ENCODE measurements around the gene UGT1A4. TPM values are rescaled to one million over a fixed set of nuclear protein-coding genes. Genes with fewer than 3 reads are reported as not detected.
A peak's percentile ranks its signal among the peaks of the same experiment; 100 is the strongest.

Gene UGT1A4
- 1 to 10 TPM in 1 of 2 donors, under 1 TPM in 1; 0.69 to 2.5 TPM for polyA plus RNA-seq

- H3K27me3 ChIP-seq (ENCODE audit: control insufficient read depth in 1 of 2, insufficient read depth in 2 of 2, low read length in 2 of 2): no peaks in the 10 kb centered on the region
- no peaks in the 10 kb centered on the region for H3K4me1 ChIP-seq (ENCODE audit: control insufficient read depth in 2 of 2, insufficient read depth in 2 of 2, low read length in 1 of 2)
- H3K4me3 ChIP-seq (ENCODE audit: low read depth in 1 of 2, low read length in 2 of 2): no peak within 1 kb of the TSS
- 80 to 93% methylated on average over 7 of the region's 7 CpGs for WGBS, 2 donors
- no peak within 1 kb of the TSS for H3K27ac ChIP-seq (ENCODE audit: low read depth in 2 of 2, low read length in 1 of 2)
- H3K36me3 ChIP-seq (ENCODE audit: control insufficient read depth in 2 of 2, insufficient read depth in 2 of 2, low read length in 1 of 2): peaks cover 0 to 2% of the 10 kb centered on the region in 2 donors
- H3K9me3 ChIP-seq (ENCODE audit: control insufficient read depth in 2 of 2, insufficient read depth in 1 of 2, low read depth in 1 of 2, low read length in 1 of 2): no peaks in the 10 kb centered on the region
Observed at GRCh38 chr2:233718552-233718951, at the start of gene UGT1A4. TSS of gene UGT1A4 (plus strand) at chr2:233718736. CDS start at chr2:233718821, 85 bp downstream.

- no peak within 1 kb of the TSS for H3K4me3 ChIP-seq (ENCODE audit: low read depth in 1 of 2, low read length in 2 of 2)
- WGBS, 2 donors: 88 to 89% methylated on average over 5 of the region's 5 CpGs
- H3K9me3 ChIP-seq (ENCODE audit: control insufficient read depth in 2 of 2, insufficient read depth in 1 of 2, low read depth in 1 of 2, low read length in 1 of 2): no peaks in the 10 kb centered on the region
- no peaks in the 10 kb centered on the region for H3K36me3 ChIP-seq (ENCODE audit: control insufficient read depth in 2 of 2, insufficient read depth in 2 of 2, low read length in 1 of 2)
- H3K27me3 ChIP-seq (ENCODE audit: control insufficient read depth in 1 of 2, insufficient read depth in 2 of 2, low read length in 2 of 2): no peaks in the 10 kb centered on the region
- H3K4me1 ChIP-seq (ENCODE audit: control insufficient read depth in 2 of 2, insufficient read depth in 2 of 2, low read length in 1 of 2): no peaks in the 10 kb centered on the region
- no peak within 1 kb of the TSS for H3K27ac ChIP-seq (ENCODE audit: low read depth in 2 of 2, low read length in 1 of 2)
Observed at GRCh38 chr2:233671290-233672161, 47.0 kb upstream of the UGT1A4 start, which contains the start of gene UGT1A9. TSS of gene UGT1A9 (plus strand) at chr2:233671898. CDS start at chr2:233671935, 37 bp downstream.

GRCh38 chr2:233672886-233673285 lies 45.6 kb upstream of the UGT1A4 start:
- H3K4me1 ChIP-seq (ENCODE audit: control insufficient read depth in 2 of 2, insufficient read depth in 2 of 2, low read length in 1 of 2): no peaks in the 10 kb centered on the region
- no peak overlapping the region for H3K4me3 ChIP-seq (ENCODE audit: low read depth in 1 of 2, low read length in 2 of 2)
- no peak overlapping the region for H3K27ac ChIP-seq (ENCODE audit: low read depth in 2 of 2, low read length in 1 of 2)
- no peaks in the 10 kb centered on the region for H3K27me3 ChIP-seq (ENCODE audit: control insufficient read depth in 1 of 2, insufficient read depth in 2 of 2, low read length in 2 of 2)
- no peaks in the 10 kb centered on the region for H3K9me3 ChIP-seq (ENCODE audit: control insufficient read depth in 2 of 2, insufficient read depth in 1 of 2, low read depth in 1 of 2, low read length in 1 of 2)
- 69 to 73% methylated on average over 3 of the region's 3 CpGs for WGBS, 2 donors
- H3K36me3 ChIP-seq (ENCODE audit: control insufficient read depth in 2 of 2, insufficient read depth in 2 of 2, low read length in 1 of 2): no peaks in the 10 kb centered on the region

GRCh38 chr2:233673896-233674295 lies 44.6 kb upstream of the UGT1A4 start:
- no peak overlapping the region for H3K4me3 ChIP-seq (ENCODE audit: low read depth in 1 of 2, low read length in 2 of 2)
- H3K27ac ChIP-seq (ENCODE audit: low read depth in 2 of 2, low read length in 1 of 2): no peak overlapping the region
- no peaks in the 10 kb centered on the region for H3K36me3 ChIP-seq (ENCODE audit: control insufficient read depth in 2 of 2, insufficient read depth in 2 of 2, low read length in 1 of 2)
- H3K4me1 ChIP-seq (ENCODE audit: control insufficient read depth in 2 of 2, insufficient read depth in 2 of 2, low read length in 1 of 2): no peaks in the 10 kb centered on the region
- no peaks in the 10 kb centered on the region for H3K9me3 ChIP-seq (ENCODE audit: control insufficient read depth in 2 of 2, insufficient read depth in 1 of 2, low read depth in 1 of 2, low read length in 1 of 2)
- no peaks in the 10 kb centered on the region for H3K27me3 ChIP-seq (ENCODE audit: control insufficient read depth in 1 of 2, insufficient read depth in 2 of 2, low read length in 2 of 2)

GRCh38 chr2:233674314-233674713 lies 44.2 kb upstream of the UGT1A4 start:
- H3K36me3 ChIP-seq (ENCODE audit: control insufficient read depth in 2 of 2, insufficient read depth in 2 of 2, low read length in 1 of 2): no peaks in the 10 kb centered on the region
- whole genome bisulfite sequencing, 2 donors: 64 to 68% methylated on average over 1 of the region's 1 CpG
- no peak overlapping the region for H3K27ac ChIP-seq (ENCODE audit: low read depth in 2 of 2, low read length in 1 of 2)
- H3K4me1 ChIP-seq (ENCODE audit: control insufficient read depth in 2 of 2, insufficient read depth in 2 of 2, low read length in 1 of 2): no peaks in the 10 kb centered on the region
- no peaks in the 10 kb centered on the region for H3K27me3 ChIP-seq (ENCODE audit: control insufficient read depth in 1 of 2, insufficient read depth in 2 of 2, low read length in 2 of 2)
- H3K4me3 ChIP-seq (ENCODE audit: low read depth in 1 of 2, low read length in 2 of 2): no peak overlapping the region
- H3K9me3 ChIP-seq (ENCODE audit: control insufficient read depth in 2 of 2, insufficient read depth in 1 of 2, low read depth in 1 of 2, low read length in 1 of 2): no peaks in the 10 kb centered on the region

- Histone ChIP-seq H3K4me3 (ENCODE audit: low read depth in 1 of 2, low read length in 2 of 2) (no peak overlapping the region), H3K36me3 (ENCODE audit: control insufficient read depth in 2 of 2, insufficient read depth in 2 of 2, low read length in 1 of 2) (no peaks in the 10 kb centered on the region), H3K9me3 (ENCODE audit: control insufficient read depth in 2 of 2, insufficient read depth in 1 of 2, low read depth in 1 of 2, low read length in 1 of 2) (no peaks in the 10 kb centered on the region), H3K4me1 (ENCODE audit: control insufficient read depth in 2 of 2, insufficient read depth in 2 of 2, low read length in 1 of 2) (no peaks in the 10 kb centered on the region), H3K27me3 (ENCODE audit: control insufficient read depth in 1 of 2, insufficient read depth in 2 of 2, low read length in 2 of 2) (no peaks in the 10 kb centered on the region), H3K27ac (ENCODE audit: low read depth in 2 of 2, low read length in 1 of 2) (no peak overlapping the region)
- WGBS, 2 donors: 39 to 48% methylated on average over 4 of the region's 4 CpGs
Observed at GRCh38 chr2:233674995-233675394, 43.5 kb upstream of the UGT1A4 start.

GRCh38 chr2:233676046-233676445 lies 42.5 kb upstream of the UGT1A4 start:
- 84 to 87% methylated on average over 2 of the region's 2 CpGs for WGBS, 2 donors
- H3K9me3 ChIP-seq (ENCODE audit: control insufficient read depth in 2 of 2, insufficient read depth in 1 of 2, low read depth in 1 of 2, low read length in 1 of 2): no peaks in the 10 kb centered on the region
- H3K27ac ChIP-seq (ENCODE audit: low read depth in 2 of 2, low read length in 1 of 2): no peak overlapping the region
- no peaks in the 10 kb centered on the region for H3K4me1 ChIP-seq (ENCODE audit: control insufficient read depth in 2 of 2, insufficient read depth in 2 of 2, low read length in 1 of 2)
- no peaks in the 10 kb centered on the region for H3K27me3 ChIP-seq (ENCODE audit: control insufficient read depth in 1 of 2, insufficient read depth in 2 of 2, low read length in 2 of 2)
- H3K4me3 ChIP-seq (ENCODE audit: low read depth in 1 of 2, low read length in 2 of 2): no peak overlapping the region
- no peaks in the 10 kb centered on the region for H3K36me3 ChIP-seq (ENCODE audit: control insufficient read depth in 2 of 2, insufficient read depth in 2 of 2, low read length in 1 of 2)

- Histone ChIP-seq H3K36me3 (ENCODE audit: control insufficient read depth in 2 of 2, insufficient read depth in 2 of 2, low read length in 1 of 2) (no peaks in the 10 kb centered on the region), H3K27ac (ENCODE audit: low read depth in 2 of 2, low read length in 1 of 2) (peak overlapping the region in 1 of 2 donors; percentile 15), H3K9me3 (ENCODE audit: control insufficient read depth in 2 of 2, insufficient read depth in 1 of 2, low read depth in 1 of 2, low read length in 1 of 2) (no peaks in the 10 kb centered on the region), H3K27me3 (ENCODE audit: control insufficient read depth in 1 of 2, insufficient read depth in 2 of 2, low read length in 2 of 2) (no peaks in the 10 kb centered on the region), H3K4me1 (ENCODE audit: control insufficient read depth in 2 of 2, insufficient read depth in 2 of 2, low read length in 1 of 2) (peaks cover 0 to 3% of the 10 kb centered on the region in 2 donors), H3K4me3 (ENCODE audit: low read depth in 1 of 2, low read length in 2 of 2) (no peak overlapping the region)
- 47 to 49% methylated on average over 4 of the region's 4 CpGs for WGBS, 2 donors
Observed at GRCh38 chr2:233679196-233679595, 39.3 kb upstream of the UGT1A4 start.

GRCh38 chr2:233680361-233681045 lies 38.0 kb upstream of the UGT1A4 start:
- Histone ChIP-seq H3K27me3 (ENCODE audit: control insufficient read depth in 1 of 2, insufficient read depth in 2 of 2, low read length in 2 of 2) (no peaks in the 10 kb centered on the region), H3K4me3 (ENCODE audit: low read depth in 1 of 2, low read length in 2 of 2) (no peak overlapping the region), H3K27ac (ENCODE audit: low read depth in 2 of 2, low read length in 1 of 2) (no peak overlapping the region), H3K4me1 (ENCODE audit: control insufficient read depth in 2 of 2, insufficient read depth in 2 of 2, low read length in 1 of 2) (peaks cover 0 to 3% of the 10 kb centered on the region in 2 donors), H3K9me3 (ENCODE audit: control insufficient read depth in 2 of 2, insufficient read depth in 1 of 2, low read depth in 1 of 2, low read length in 1 of 2) (no peaks in the 10 kb centered on the region), H3K36me3 (ENCODE audit: control insufficient read depth in 2 of 2, insufficient read depth in 2 of 2, low read length in 1 of 2) (no peaks in the 10 kb centered on the region)
- 78% methylated on average over 4 of the region's 4 CpGs for WGBS, 2 donors

All from esophagus (tissue), 2 donors.